ENCODE results near the gene DNM1. TPM values are rescaled to one million over a fixed set of nuclear protein-coding genes. Genes with fewer than 3 reads are reported as not detected.

Gene DNM1
- total and polyA plus RNA-seq, 2 experiments from 2014 or later: 36.0 to 42.0 TPM

GRCh38 chr9:128249908-128250838 is 47.0 kb downstream of the DNM1 start:
- H4K20me1 ChIP-seq (replicated peaks; ENCODE audit: insufficient read depth): peaks cover 6% of the 10 kb centered on the region
- H3F3A ChIP-seq (replicated peaks; ENCODE audit: low read depth): peaks cover 12% of the 10 kb centered on the region; the same call in 1 of the 2 replicates
- no peaks in the 10 kb centered on the region for H3K9me2 ChIP-seq (ENCODE audit: insufficient read depth)
- Mint-ChIP-seq H3K4me3 (peak overlapping the region; percentile 87), H3K27me3 (ENCODE audit: insufficient read depth, low read depth, poor library complexity) (peaks cover 20% of the 10 kb centered on the region), H3K9me3 (no peaks in the 10 kb centered on the region; the same call in 2 of the 3 replicates), H3K36me3 (ENCODE audit: low read depth) (peaks cover 9% of the 10 kb centered on the region; the same call in 2 of the 3 replicates), H3K27ac (peak overlapping the region; percentile 65; the same call in 1 of the 2 replicates), H3K4me1 (peaks cover 40% of the 10 kb centered on the region)
- H3K27ac ChIP-seq (ENCODE audit: low read depth): no peak overlapping the region
- peak overlapping the region; percentile 94 for H3K4me2 ChIP-seq
- TF ChIP-seq ZNF331 (CRISPR knock-in tag; IDR thresholded peaks at IDR 0.05; ENCODE audit: low read depth): no peak
- TF ChIP-seq ZNF114 (CRISPR knock-in tag; IDR thresholded peaks at IDR 0.05): no peak
- TF ChIP-seq, protein P1, sequence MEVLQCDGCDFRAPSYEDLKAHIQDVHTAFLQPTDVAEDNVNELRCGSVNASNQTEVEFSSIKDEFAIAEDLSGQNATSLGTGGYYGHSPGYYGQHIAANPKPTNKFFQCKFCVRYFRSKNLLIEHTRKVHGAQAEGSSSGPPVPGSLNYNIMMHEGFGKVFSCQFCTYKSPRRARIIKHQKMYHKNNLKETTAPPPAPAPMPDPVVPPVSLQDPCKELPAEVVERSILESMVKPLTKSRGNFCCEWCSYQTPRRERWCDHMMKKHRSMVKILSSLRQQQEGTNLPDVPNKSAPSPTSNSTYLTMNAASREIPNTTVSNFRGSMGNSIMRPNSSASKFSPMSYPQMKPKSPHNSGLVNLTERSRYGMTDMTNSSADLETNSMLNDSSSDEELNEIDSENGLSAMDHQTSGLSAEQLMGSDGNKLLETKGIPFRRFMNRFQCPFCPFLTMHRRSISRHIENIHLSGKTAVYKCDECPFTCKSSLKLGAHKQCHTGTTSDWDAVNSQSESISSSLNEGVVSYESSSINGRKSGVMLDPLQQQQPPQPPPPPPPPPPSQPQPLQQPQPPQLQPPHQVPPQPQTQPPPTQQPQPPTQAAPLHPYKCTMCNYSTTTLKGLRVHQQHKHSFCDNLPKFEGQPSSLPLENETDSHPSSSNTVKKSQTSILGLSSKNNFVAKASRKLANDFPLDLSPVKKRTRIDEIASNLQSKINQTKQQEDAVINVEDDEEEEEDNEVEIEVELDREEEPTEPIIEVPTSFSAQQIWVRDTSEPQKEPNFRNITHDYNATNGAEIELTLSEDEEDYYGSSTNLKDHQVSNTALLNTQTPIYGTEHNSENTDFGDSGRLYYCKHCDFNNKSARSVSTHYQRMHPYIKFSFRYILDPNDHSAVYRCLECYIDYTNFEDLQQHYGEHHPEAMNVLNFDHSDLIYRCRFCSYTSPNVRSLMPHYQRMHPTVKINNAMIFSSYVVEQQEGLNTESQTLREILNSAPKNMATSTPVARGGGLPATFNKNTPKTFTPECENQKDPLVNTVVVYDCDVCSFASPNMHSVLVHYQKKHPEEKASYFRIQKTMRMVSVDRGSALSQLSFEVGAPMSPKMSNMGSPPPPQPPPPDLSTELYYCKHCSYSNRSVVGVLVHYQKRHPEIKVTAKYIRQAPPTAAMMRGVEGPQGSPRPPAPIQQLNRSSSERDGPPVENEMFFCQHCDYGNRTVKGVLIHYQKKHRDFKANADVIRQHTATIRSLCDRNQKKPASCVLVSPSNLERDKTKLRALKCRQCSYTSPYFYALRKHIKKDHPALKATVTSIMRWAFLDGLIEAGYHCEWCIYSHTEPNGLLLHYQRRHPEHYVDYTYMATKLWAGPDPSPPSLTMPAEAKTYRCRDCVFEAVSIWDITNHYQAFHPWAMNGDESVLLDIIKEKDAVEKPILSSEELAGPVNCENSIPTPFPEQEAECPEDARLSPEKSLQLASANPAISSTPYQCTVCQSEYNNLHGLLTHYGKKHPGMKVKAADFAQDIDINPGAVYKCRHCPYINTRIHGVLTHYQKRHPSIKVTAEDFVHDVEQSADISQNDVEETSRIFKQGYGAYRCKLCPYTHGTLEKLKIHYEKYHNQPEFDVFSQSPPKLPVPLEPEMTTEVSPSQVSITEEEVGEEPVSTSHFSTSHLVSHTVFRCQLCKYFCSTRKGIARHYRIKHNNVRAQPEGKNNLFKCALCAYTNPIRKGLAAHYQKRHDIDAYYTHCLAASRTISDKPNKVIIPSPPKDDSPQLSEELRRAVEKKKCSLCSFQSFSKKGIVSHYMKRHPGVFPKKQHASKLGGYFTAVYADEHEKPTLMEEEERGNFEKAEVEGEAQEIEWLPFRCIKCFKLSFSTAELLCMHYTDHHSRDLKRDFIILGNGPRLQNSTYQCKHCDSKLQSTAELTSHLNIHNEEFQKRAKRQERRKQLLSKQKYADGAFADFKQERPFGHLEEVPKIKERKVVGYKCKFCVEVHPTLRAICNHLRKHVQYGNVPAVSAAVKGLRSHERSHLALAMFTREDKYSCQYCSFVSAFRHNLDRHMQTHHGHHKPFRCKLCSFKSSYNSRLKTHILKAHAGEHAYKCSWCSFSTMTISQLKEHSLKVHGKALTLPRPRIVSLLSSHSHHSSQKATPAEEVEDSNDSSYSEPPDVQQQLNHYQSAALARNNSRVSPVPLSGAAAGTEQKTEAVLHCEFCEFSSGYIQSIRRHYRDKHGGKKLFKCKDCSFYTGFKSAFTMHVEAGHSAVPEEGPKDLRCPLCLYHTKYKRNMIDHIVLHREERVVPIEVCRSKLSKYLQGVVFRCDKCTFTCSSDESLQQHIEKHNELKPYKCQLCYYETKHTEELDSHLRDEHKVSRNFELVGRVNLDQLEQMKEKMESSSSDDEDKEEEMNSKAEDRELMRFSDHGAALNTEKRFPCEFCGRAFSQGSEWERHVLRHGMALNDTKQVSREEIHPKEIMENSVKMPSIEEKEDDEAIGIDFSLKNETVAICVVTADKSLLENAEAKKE (CRISPR knock-in tag; IDR thresholded peaks at IDR 0.05): no peak
- TF ChIP-seq, protein P2, sequence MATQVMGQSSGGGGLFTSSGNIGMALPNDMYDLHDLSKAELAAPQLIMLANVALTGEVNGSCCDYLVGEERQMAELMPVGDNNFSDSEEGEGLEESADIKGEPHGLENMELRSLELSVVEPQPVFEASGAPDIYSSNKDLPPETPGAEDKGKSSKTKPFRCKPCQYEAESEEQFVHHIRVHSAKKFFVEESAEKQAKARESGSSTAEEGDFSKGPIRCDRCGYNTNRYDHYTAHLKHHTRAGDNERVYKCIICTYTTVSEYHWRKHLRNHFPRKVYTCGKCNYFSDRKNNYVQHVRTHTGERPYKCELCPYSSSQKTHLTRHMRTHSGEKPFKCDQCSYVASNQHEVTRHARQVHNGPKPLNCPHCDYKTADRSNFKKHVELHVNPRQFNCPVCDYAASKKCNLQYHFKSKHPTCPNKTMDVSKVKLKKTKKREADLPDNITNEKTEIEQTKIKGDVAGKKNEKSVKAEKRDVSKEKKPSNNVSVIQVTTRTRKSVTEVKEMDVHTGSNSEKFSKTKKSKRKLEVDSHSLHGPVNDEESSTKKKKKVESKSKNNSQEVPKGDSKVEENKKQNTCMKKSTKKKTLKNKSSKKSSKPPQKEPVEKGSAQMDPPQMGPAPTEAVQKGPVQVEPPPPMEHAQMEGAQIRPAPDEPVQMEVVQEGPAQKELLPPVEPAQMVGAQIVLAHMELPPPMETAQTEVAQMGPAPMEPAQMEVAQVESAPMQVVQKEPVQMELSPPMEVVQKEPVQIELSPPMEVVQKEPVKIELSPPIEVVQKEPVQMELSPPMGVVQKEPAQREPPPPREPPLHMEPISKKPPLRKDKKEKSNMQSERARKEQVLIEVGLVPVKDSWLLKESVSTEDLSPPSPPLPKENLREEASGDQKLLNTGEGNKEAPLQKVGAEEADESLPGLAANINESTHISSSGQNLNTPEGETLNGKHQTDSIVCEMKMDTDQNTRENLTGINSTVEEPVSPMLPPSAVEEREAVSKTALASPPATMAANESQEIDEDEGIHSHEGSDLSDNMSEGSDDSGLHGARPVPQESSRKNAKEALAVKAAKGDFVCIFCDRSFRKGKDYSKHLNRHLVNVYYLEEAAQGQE (IDR thresholded peaks at IDR 0.05; ENCODE audit: unreplicated experiment): no peak
- TF ChIP-seq, protein P3, sequence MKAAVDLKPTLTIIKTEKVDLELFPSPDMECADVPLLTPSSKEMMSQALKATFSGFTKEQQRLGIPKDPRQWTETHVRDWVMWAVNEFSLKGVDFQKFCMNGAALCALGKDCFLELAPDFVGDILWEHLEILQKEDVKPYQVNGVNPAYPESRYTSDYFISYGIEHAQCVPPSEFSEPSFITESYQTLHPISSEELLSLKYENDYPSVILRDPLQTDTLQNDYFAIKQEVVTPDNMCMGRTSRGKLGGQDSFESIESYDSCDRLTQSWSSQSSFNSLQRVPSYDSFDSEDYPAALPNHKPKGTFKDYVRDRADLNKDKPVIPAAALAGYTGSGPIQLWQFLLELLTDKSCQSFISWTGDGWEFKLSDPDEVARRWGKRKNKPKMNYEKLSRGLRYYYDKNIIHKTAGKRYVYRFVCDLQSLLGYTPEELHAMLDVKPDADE (IDR thresholded peaks at IDR 0.05): no peak
- no peak for TF ChIP-seq NANOG (IDR thresholded peaks at IDR 0.05; ENCODE audit: borderline replicate concordance)
- TF ChIP-seq CREB1 (CRISPR knock-in tag; IDR thresholded peaks at IDR 0.05; ENCODE audit: low read depth): peak; percentile 64; the same call in 1 of the 2 replicates
- TF ChIP-seq, protein P4, sequence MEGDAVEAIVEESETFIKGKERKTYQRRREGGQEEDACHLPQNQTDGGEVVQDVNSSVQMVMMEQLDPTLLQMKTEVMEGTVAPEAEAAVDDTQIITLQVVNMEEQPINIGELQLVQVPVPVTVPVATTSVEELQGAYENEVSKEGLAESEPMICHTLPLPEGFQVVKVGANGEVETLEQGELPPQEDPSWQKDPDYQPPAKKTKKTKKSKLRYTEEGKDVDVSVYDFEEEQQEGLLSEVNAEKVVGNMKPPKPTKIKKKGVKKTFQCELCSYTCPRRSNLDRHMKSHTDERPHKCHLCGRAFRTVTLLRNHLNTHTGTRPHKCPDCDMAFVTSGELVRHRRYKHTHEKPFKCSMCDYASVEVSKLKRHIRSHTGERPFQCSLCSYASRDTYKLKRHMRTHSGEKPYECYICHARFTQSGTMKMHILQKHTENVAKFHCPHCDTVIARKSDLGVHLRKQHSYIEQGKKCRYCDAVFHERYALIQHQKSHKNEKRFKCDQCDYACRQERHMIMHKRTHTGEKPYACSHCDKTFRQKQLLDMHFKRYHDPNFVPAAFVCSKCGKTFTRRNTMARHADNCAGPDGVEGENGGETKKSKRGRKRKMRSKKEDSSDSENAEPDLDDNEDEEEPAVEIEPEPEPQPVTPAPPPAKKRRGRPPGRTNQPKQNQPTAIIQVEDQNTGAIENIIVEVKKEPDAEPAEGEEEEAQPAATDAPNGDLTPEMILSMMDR (conservative IDR thresholded peaks at IDR 0.05; ENCODE audit: low read depth in 2 of 2): no peak; a peak in 1 of 4 replicates
- TF ChIP-seq POLR2AphosphoS5 (IDR thresholded peaks at IDR 0.05; ENCODE audit: low read depth): peak; percentile 61
- TF ChIP-seq JUNB (IDR thresholded peaks at IDR 0.05; ENCODE audit: unreplicated experiment): no peak
- TF ChIP-seq EZH2phosphoT487 (IDR thresholded peaks at IDR 0.05; ENCODE audit: unreplicated experiment): no peak
- peak; percentile 90 for DNase-seq (ENCODE audit: low spot score)
- H3K4me3 ChIP-seq: peak overlapping the region; percentile 88
- peaks cover 26% of the 10 kb centered on the region for H3K4me1 ChIP-seq (ENCODE audit: insufficient read depth)
- H3K79me2 ChIP-seq (replicated peaks; ENCODE audit: insufficient read depth): 0 out of 2 replicates have a peak, but pooled peaks cover 6% of the 10 kb centered on the region
- no peaks in the 10 kb centered on the region for H3K36me3 ChIP-seq (ENCODE audit: insufficient read depth)
- H3K27me3 ChIP-seq (ENCODE audit: insufficient read depth): no peaks in the 10 kb centered on the region
- peak overlapping the region; percentile 63; the same call in 1 of the 2 replicates for H2AFZ ChIP-seq
- peak; percentile 59 for ATAC-seq

Measured in GM23338 (cell line).